ENCODE measurements around the gene SLC8A2.
"Not testable (repeated sequence)": the region's sequence is repeated elsewhere in the genome, so short reads cannot be mapped to it uniquely, and the experiment has no call there.

DNA sequence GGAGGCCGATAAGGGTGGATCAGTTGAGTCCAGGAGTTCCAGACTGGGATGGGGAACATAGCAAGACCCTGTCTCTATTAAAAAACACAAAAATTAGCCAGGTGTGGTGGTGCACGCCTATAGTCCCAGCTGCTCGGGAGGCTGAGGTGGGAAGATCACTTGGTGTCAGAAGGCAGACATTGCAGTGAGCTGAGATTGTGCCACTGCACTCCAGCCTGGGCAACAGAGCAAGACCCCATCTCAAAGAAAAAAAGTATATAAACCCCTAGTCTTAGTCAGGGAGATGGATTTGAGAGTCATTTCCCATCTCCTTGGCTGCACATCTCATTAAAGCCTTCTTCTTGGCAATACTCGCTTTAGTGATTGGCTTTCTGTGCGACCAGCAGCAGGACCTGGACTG lies 87.8 kb downstream of the SLC8A2 start:
- TF ChIP-seq, protein P1, sequence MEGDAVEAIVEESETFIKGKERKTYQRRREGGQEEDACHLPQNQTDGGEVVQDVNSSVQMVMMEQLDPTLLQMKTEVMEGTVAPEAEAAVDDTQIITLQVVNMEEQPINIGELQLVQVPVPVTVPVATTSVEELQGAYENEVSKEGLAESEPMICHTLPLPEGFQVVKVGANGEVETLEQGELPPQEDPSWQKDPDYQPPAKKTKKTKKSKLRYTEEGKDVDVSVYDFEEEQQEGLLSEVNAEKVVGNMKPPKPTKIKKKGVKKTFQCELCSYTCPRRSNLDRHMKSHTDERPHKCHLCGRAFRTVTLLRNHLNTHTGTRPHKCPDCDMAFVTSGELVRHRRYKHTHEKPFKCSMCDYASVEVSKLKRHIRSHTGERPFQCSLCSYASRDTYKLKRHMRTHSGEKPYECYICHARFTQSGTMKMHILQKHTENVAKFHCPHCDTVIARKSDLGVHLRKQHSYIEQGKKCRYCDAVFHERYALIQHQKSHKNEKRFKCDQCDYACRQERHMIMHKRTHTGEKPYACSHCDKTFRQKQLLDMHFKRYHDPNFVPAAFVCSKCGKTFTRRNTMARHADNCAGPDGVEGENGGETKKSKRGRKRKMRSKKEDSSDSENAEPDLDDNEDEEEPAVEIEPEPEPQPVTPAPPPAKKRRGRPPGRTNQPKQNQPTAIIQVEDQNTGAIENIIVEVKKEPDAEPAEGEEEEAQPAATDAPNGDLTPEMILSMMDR (IDR thresholded peaks at IDR 0.05) = not testable (repeated sequence)
- TF ChIP-seq EZH2 (IDR thresholded peaks at IDR 0.05; ENCODE audit: borderline replicate concordance, insufficient read depth, low read depth, low read length, poor library complexity, severe bottlenecking) = not testable (repeated sequence)
